ENCODE measurements around the gene KCNMA1.

Gene KCNMA1

GRCh38 chr10:77099136-77099535 lies 538.5 kb downstream of the KCNMA1 start:
- Histone ChIP-seq H3K36me3 (0 out of 22 replicates have a peak, but pooled peaks cover 0 to 4% (median 0%) of the 10 kb centered on the region in 11 experiments), H3K4me2 (no peak overlapping the region)
- no peak for TF ChIP-seq Cebpa-rat (IDR thresholded peaks at IDR 0.05)

GRCh38 chr10:77097625-77098024 lies 540.0 kb downstream of the KCNMA1 start:
- no peak overlapping the region for H3K4me2 ChIP-seq
- H4K20me1 ChIP-seq, result no peaks in the 10 kb centered on the region
- H3K27me3 ChIP-seq, result no peaks in the 10 kb centered on the region
- TF ChIP-seq Cebpa-rat (IDR thresholded peaks at IDR 0.05), result no peak
- H3K4me1 ChIP-seq, result no peaks in the 10 kb centered on the region
- no peak overlapping the region for H3K9ac ChIP-seq
- 0 out of 22 replicates have a peak, but pooled peaks cover 0 to 4% (median 0%) of the 10 kb centered on the region in 11 experiments for H3K36me3 ChIP-seq
- no peak overlapping the region for H3K4me3 ChIP-seq
- no peak overlapping the region for H3K27ac ChIP-seq
- H3K9me3 ChIP-seq (replicated peaks in 1 of 11), result no peaks in the 10 kb centered on the region

More at GRCh38 chr10:77099136-77099535, 538.5 kb downstream of the KCNMA1 start:
- Histone ChIP-seq H3K9ac (no peak overlapping the region), H3K27ac (no peak overlapping the region), H4K20me1 (no peaks in the 10 kb centered on the region), H3K27me3 (no peaks in the 10 kb centered on the region), H3K9me3 (replicated peaks in 1 of 11) (no peaks in the 10 kb centered on the region), H3K4me3 (no peak overlapping the region), H3K4me1 (no peaks in the 10 kb centered on the region)

GRCh38 chr10:77093126-77093525 lies 544.5 kb downstream of the KCNMA1 start:
- TF ChIP-seq Cebpa-rat (IDR thresholded peaks at IDR 0.05), result no peak
- Histone ChIP-seq H3K9me3 (replicated peaks in 1 of 11) (no peaks in the 10 kb centered on the region), H3K4me3 (no peak overlapping the region), H3K9ac (no peak overlapping the region), H4K20me1 (no peaks in the 10 kb centered on the region), H3K4me2 (no peak overlapping the region), H3K4me1 (peaks cover 0 to 4% (median 0%) of the 10 kb centered on the region in 10 experiments; a peak in 1 of 20 replicates), H3K27me3 (no peaks in the 10 kb centered on the region), H3K36me3 (peaks cover 0 to 12% (median 0%) of the 10 kb centered on the region in 11 experiments; a peak in 1 of 22 replicates), H3K27ac (no peak overlapping the region)

GRCh38 chr10:77091597-77092165 lies 545.9 kb downstream of the KCNMA1 start:
- no peak overlapping the region for H3K9ac ChIP-seq
- H3K27me3 ChIP-seq, result no peaks in the 10 kb centered on the region
- H4K20me1 ChIP-seq, result no peaks in the 10 kb centered on the region
- no peak overlapping the region for H3K4me3 ChIP-seq
- TF ChIP-seq Cebpa-rat (IDR thresholded peaks at IDR 0.05), result no peak
- peaks cover 0 to 4% (median 0%) of the 10 kb centered on the region in 10 experiments; a peak in 1 of 20 replicates for H3K4me1 ChIP-seq
- H3K9me3 ChIP-seq (replicated peaks in 1 of 11), result no peaks in the 10 kb centered on the region
- peaks cover 0 to 12% (median 0%) of the 10 kb centered on the region in 11 experiments; a peak in 1 of 22 replicates for H3K36me3 ChIP-seq
- H3K27ac ChIP-seq, result no peak overlapping the region
- no peak overlapping the region for H3K4me2 ChIP-seq

GRCh38 chr10:77090381-77091356 lies 546.9 kb downstream of the KCNMA1 start:
- Histone ChIP-seq H3K9me3 (replicated peaks in 1 of 11) (no peaks in the 10 kb centered on the region), H3K9ac (no peak overlapping the region), H3K4me2 (no peak overlapping the region), H3K36me3 (peaks cover 0 to 22% (median 0%) of the 10 kb centered on the region in 11 experiments; a peak in 1 of 22 replicates), H3K4me3 (no peak overlapping the region), H4K20me1 (no peaks in the 10 kb centered on the region), H3K27ac (no peak overlapping the region), H3K4me1 (peaks cover 0 to 4% (median 0%) of the 10 kb centered on the region in 10 experiments; a peak in 1 of 20 replicates), H3K27me3 (no peaks in the 10 kb centered on the region)
- TF ChIP-seq Cebpa-rat (IDR thresholded peaks at IDR 0.05), result no peak

- no peak overlapping the region for H3K27ac ChIP-seq
- H3K4me3 ChIP-seq, result no peak overlapping the region
- TF ChIP-seq Cebpa-rat (IDR thresholded peaks at IDR 0.05), result no peak
- peaks cover 0 to 28% (median 0%) of the 10 kb centered on the region in 11 experiments; a peak in 2 of 22 replicates for H3K36me3 ChIP-seq
- H3K9ac ChIP-seq, result no peak overlapping the region
- no peaks in the 10 kb centered on the region for H3K27me3 ChIP-seq
- no peak overlapping the region for H3K4me2 ChIP-seq
- peaks cover 0 to 4% (median 0%) of the 10 kb centered on the region in 10 experiments; a peak in 1 of 20 replicates for H3K4me1 ChIP-seq
- H4K20me1 ChIP-seq, result no peaks in the 10 kb centered on the region
- H3K9me3 ChIP-seq (replicated peaks in 1 of 11), result no peaks in the 10 kb centered on the region
Measured at GRCh38 chr10:77087366-77087765, 550.2 kb downstream of the KCNMA1 start.

GRCh38 chr10:77086081-77086480 lies 551.5 kb downstream of the KCNMA1 start:
- peaks cover 0 to 4% (median 0%) of the 10 kb centered on the region in 10 experiments; a peak in 1 of 20 replicates for H3K4me1 ChIP-seq
- H3K4me2 ChIP-seq, result no peak overlapping the region
- no peak overlapping the region for H3K27ac ChIP-seq
- peaks cover 0 to 28% (median 0%) of the 10 kb centered on the region in 11 experiments; a peak in 2 of 22 replicates for H3K36me3 ChIP-seq
- no peak for TF ChIP-seq Cebpa-rat (IDR thresholded peaks at IDR 0.05)
- H4K20me1 ChIP-seq, result no peaks in the 10 kb centered on the region
- no peaks in the 10 kb centered on the region for H3K9me3 ChIP-seq (replicated peaks in 1 of 11)
- H3K9ac ChIP-seq, result no peak overlapping the region
- no peaks in the 10 kb centered on the region for H3K27me3 ChIP-seq
- H3K4me3 ChIP-seq, result no peak overlapping the region

- Histone ChIP-seq H3K9ac (no peak overlapping the region), H3K27ac (no peak overlapping the region), H3K9me3 (replicated peaks in 1 of 11) (no peaks in the 10 kb centered on the region), H3K36me3 (peaks cover 0 to 25% (median 0%) of the 10 kb centered on the region in 11 experiments; a peak in 2 of 22 replicates), H3K4me1 (peaks cover 0 to 6% (median 0%) of the 10 kb centered on the region in 10 experiments; a peak in 5 of 20 replicates), H3K4me2 (no peak overlapping the region), H3K27me3 (no peaks in the 10 kb centered on the region), H3K4me3 (no peak overlapping the region), H4K20me1 (no peaks in the 10 kb centered on the region; a peak in 1 of 22 replicates)
- TF ChIP-seq Cebpa-rat (IDR thresholded peaks at IDR 0.05), result no peak
Measured at GRCh38 chr10:77085344-77085743, 552.3 kb downstream of the KCNMA1 start.

All from BLaER1 treated with 17β-estradiol and CSF1 and Interleukin-3, amounts not matched to agents 10 nM and 100 nM (cell line).